Esophagus muscularis mucosa (tissue), 3 donors: Measurements from ENCODE around the gene TNFSF18.

Source experiments
- EP300 ChIP-seq: sonication (generic); formaldehyde crosslinking; IDR thresholded peaks from one replicate; pipeline ENCODE4 v1.6.1; 2017; ENCODE audit warnings: antibody characterized with exemption
- TF ChIP-seq, protein P1 (sequence below), 3 experiments: fragments of 200-600 bp in 2 of 3; fragments of 450-650 bp in 1 of 3; sonication (generic) in 2 of 3; IDR thresholded peaks; one replicate each; pipeline ENCODE4 v1.5.1; 2017 to 2019; ENCODE audit warnings: antibody characterized with exemption in 3 of 3, mild to moderate bottlenecking in 2 of 3, moderate library complexity in 1 of 3

GRCh38 chr1:173048621-173049321, 2.0 kb downstream of the TNFSF18 start:
- TF ChIP-seq, protein P1, sequence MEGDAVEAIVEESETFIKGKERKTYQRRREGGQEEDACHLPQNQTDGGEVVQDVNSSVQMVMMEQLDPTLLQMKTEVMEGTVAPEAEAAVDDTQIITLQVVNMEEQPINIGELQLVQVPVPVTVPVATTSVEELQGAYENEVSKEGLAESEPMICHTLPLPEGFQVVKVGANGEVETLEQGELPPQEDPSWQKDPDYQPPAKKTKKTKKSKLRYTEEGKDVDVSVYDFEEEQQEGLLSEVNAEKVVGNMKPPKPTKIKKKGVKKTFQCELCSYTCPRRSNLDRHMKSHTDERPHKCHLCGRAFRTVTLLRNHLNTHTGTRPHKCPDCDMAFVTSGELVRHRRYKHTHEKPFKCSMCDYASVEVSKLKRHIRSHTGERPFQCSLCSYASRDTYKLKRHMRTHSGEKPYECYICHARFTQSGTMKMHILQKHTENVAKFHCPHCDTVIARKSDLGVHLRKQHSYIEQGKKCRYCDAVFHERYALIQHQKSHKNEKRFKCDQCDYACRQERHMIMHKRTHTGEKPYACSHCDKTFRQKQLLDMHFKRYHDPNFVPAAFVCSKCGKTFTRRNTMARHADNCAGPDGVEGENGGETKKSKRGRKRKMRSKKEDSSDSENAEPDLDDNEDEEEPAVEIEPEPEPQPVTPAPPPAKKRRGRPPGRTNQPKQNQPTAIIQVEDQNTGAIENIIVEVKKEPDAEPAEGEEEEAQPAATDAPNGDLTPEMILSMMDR (IDR thresholded peaks at IDR 0.05) = no peak
- TF ChIP-seq EP300 = no peak
